NCI-H146 treated with DMSO at 0.1 percent for 48 hours (cell line): ENCODE results near the gene AURKAIP1.
A peak's percentile ranks its signal among the peaks of the same experiment; 100 is the strongest.

Source experiments
- DNase-seq: peaks from one replicate; lab custom pipeline; 2025; ENCODE audit not compliant: unreplicated experiment; lab: John Stamatoyannopoulos, UW

The AURKAIP1 gene

GRCh38 chr1:1335283-1335682, 39.7 kb downstream of the AURKAIP1 start:
- no peak for DNase-seq

DNA sequence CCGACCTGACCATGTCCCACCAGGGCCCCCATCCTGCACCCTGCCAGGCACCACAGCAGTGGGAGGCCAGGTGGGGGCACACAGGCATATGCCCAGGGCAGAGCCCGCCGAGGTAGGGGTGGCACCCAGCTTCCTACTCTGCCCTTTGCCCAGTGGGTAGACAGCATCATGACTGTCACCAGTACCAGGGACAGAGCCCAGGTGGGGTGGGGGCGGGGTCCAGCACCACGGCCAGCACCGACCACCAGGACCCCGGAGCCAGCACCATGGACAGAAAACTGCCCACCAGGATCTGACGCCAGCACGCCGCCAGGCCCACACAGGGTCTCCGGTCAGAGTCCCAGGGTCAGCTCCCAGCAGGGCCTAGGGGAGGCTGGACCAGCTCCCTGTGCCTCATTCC, 40.2 kb downstream of the AURKAIP1 start:
- no peak for DNase-seq

GRCh38 chr1:1333551-1334241, 41.3 kb downstream of the AURKAIP1 start:
- no peak for DNase-seq

- no peak for DNase-seq
These were observed 42.1 kb downstream of the AURKAIP1 start for GRCh38 chr1:1332774-1333480.

DNA sequence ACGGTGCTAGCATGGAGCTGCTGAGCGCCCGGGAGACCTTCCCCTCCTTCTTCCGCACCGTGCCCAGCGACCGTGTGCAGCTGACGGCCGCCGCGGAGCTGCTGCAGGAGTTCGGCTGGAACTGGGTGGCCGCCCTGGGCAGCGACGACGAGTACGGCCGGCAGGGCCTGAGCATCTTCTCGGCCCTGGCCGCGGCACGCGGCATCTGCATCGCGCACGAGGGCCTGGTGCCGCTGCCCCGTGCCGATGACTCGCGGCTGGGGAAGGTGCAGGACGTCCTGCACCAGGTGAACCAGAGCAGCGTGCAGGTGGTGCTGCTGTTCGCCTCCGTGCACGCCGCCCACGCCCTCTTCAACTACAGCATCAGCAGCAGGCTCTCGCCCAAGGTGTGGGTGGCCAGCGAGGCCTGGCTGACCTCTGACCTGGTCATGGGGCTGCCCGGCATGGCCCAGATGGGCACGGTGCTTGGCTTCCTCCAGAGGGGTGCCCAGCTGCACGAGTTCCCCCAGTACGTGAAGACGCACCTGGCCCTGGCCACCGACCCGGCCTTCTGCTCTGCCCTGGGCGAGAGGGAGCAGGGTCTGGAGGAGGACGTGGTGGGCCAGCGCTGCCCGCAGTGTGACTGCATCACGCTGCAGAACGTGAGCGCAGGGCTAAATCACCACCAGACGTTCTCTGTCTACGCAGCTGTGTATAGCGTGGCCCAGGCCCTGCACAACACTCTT, 42.8 kb downstream of the AURKAIP1 start:
- DNase-seq = no peak

- no peak for DNase-seq
These were observed 43.7 kb downstream of the AURKAIP1 start, which contains the start of gene TAS1R3 for GRCh38 chr1:1331068-1331965. Gene TAS1R3, plus strand, starts transcription at chr1:1331280. Its CDS starts 66 bp downstream, at chr1:1331346.

DNA sequence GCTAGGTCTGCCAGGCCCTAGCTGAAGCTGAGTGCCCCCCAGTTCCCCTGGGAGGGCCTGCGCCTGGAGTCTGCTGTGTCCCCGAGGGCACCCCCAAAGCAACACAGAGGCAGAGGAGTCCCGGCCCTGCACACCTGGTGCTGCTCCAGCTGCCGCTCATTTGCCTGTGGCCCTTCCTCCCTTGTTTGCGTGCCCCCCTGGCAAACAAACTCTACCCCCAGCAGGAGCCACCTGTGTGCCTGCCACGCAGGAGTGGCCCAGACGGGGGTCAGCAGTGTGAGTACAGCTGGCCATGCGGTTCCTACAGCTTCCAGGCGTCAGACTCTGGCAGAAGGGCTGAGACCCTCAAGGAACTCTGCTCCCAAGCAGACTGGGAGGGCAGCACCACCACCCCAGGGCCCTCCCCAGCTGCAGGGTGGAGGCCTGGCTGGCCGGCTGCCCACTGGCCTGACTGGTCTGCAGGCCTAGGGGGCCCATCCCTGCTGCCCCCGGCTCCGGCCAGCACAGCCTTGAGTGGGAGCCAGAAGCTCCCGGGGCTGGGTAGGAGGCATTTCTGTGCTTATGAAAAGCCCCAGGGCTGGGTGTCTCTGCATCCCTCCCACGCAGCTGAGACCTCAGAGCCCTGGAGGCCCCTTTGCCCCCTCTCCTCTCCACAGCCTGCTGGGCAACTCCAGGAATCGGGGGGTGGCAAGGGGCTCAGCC, 44.5 kb downstream of the AURKAIP1 start:
- no peak for DNase-seq

- DNase-seq = no peak
These were observed 45.5 kb downstream of the AURKAIP1 start for GRCh38 chr1:1329304-1330210.

DNA sequence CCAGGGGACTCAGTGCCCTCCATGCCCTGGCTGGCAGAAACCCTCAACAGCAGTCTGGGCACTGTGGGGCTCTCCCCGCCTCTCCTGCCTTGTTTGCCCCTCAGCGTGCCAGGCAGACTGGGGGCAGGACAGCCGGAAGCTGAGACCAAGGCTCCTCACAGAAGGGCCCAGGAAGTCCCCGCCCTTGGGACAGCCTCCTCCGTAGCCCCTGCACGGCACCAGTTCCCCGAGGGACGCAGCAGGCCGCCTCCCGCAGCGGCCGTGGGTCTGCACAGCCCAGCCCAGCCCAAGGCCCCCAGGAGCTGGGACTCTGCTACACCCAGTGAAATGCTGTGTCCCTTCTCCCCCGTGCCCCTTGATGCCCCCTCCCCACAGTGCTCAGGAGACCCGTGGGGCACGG, 46.8 kb downstream of the AURKAIP1 start:
- no peak for DNase-seq

GRCh38 chr1:1327291-1327690, 47.7 kb downstream of the AURKAIP1 start:
- no peak for DNase-seq

DNA sequence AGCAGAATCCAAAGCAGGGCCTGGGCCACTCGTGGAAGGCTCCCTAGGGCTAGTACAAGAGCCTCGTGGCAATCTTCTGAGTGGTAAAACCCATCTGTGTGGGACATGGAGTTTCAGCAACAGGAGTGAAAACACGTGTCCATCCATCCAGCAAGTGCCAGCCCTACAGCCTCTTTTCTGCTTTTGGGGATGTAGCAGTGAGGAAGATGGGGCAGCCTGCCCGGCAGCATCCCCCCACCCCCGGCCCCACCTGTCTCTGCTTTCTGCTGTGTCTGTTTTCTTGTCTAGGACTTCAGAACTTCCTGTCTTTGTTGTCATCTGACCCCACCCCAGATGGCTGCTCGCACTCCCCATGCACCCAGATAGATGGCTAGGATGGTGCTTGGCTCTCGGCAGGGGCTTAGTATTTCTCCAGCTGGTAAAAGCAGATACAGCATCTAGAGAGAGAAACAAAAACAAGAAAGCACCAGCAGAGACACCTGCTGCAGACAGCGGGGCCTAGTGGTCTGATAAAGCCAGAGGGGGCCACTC, 48.9 kb downstream of the AURKAIP1 start:
- no peak for DNase-seq

- DNase-seq = no peak
These were observed 49.5 kb downstream of the AURKAIP1 start for GRCh38 chr1:1325288-1326074.

GRCh38 chr1:1324524-1325287, 50.3 kb downstream of the AURKAIP1 start, which contains the start of the genes CPTP and INTS11:
Gene CPTP, plus strand, starts transcription at chr1:1324802. Its CDS starts 2,109 bp downstream, at chr1:1326911.
Gene INTS11, minus strand, starts transcription at chr1:1324660. Its CDS starts 52 bp downstream, at chr1:1324608.
- peak; percentile 28 for DNase-seq

GRCh38 chr1:1324084-1324523, 50.9 kb downstream of the AURKAIP1 start:
- DNase-seq = no peak
